Right atrium auricular region (tissue), 2 donors: ENCODE results near the gene GFER. TPM values are rescaled to one million over a fixed set of nuclear protein-coding genes. Genes with fewer than 3 reads are reported as not detected.

Source experiments
- DNase-seq: peaks from one replicate; pipeline ENCODE4 v3.0.0-alpha.2; 2019; ENCODE audit warnings: low spot score
- H3K27ac ChIP-seq, 2 donors: fragments of 200-600 bp; sonication (generic); 1 replicate in 1 of 2; 2 replicates in 1 of 2; pipeline ENCODE4 v1.5.1; 2016 to 2019
- H3K27me3 ChIP-seq, 2 donors: fragments of 200-600 bp; sonication (generic); one replicate each; pipeline versions ENCODE4 v1.5.1 to v1.6.0; 2017 to 2019
- H3K36me3 ChIP-seq: fragments of 200-600 bp; sonication (generic); one replicate; pipeline ENCODE4 v1.5.1; 2016
- H3K4me1 ChIP-seq, 2 donors: fragments of 200-600 bp; sonication (generic); one replicate each; pipeline versions ENCODE4 v1.5.1 to v1.6.0; 2017 to 2019
- H3K4me3 ChIP-seq, 2 donors: fragments of 200-600 bp; sonication (generic); 1 replicate in 1 of 2; 2 replicates in 1 of 2; pipeline ENCODE4 v1.5.1; 2017 to 2019; ENCODE audit warnings: mild to moderate bottlenecking in 1 of 2, moderate library complexity in 1 of 2
- H3K9me3 ChIP-seq, 2 donors: fragments of 200-600 bp; sonication (generic); one replicate each; pipeline ENCODE4 v1.5.1; 2019
- CTCF ChIP-seq, 2 donors: fragments of 200-600 bp; sonication (generic); IDR thresholded peaks; one replicate each; pipeline ENCODE4 v1.5.1; 2019; ENCODE audit warnings: antibody characterized with exemption in 2 of 2
- total RNA-seq, 2 donors: library from RNA; depleted of rRNA; stranded (reverse); fragments of >200 nt; gene quantifications; one replicate each; pipeline ENCODE4 v1.1.0, GENCODE V29; 2016

Gene GFER
- total RNA-seq, 2 donors from 2014 or later, result 11.9 to 12.6 TPM

- Histone ChIP-seq H3K4me1 (peaks cover 0 to 41% of the 10 kb centered on the region in 2 donors), H3K9me3 (no peaks in the 10 kb centered on the region), H3K4me3 (peak within 1 kb of the TSS; percentile 74 to 80), H3K36me3 (peaks cover 26% of the 10 kb centered on the region), H3K27ac (peak within 1 kb of the TSS; percentile 88 to 91), H3K27me3 (no peaks in the 10 kb centered on the region)
- DNase-seq, result peak; percentile 100
- no peak for TF ChIP-seq CTCF (IDR thresholded peaks at IDR 0.05)
These were observed 19.2 kb upstream of the GFER start, which contains the start of gene RPS2 for GRCh38 chr16:1964506-1965395. TSS of gene RPS2 (minus strand) at chr16:1964826. CDS start at chr16:1964625, 201 bp downstream.

- Histone ChIP-seq H3K27ac (peak overlapping the region; percentile 88 to 91), H3K36me3 (peaks cover 26% of the 10 kb centered on the region), H3K4me3 (peak overlapping the region; percentile 74 to 80), H3K27me3 (no peaks in the 10 kb centered on the region), H3K4me1 (peaks cover 0 to 38% of the 10 kb centered on the region in 2 donors), H3K9me3 (no peaks in the 10 kb centered on the region)
- no peak for DNase-seq
- no peak for TF ChIP-seq CTCF (IDR thresholded peaks at IDR 0.05)
These were observed 18.5 kb upstream of the GFER start for GRCh38 chr16:1965396-1966001.

GRCh38 chr16:1966460-1966859 lies 17.5 kb upstream of the GFER start, which contains the start of gene RNF151:
TSS of gene RNF151 (plus strand) at chr16:1966856. CDS start at chr16:1966882, 26 bp downstream.
- Histone ChIP-seq H3K9me3 (no peaks in the 10 kb centered on the region), H3K27ac (peak within 1 kb of the TSS in 1 of 2 donors; percentile 91), H3K27me3 (no peaks in the 10 kb centered on the region), H3K4me3 (peak within 1 kb of the TSS; percentile 74 to 80), H3K36me3 (peaks cover 24% of the 10 kb centered on the region), H3K4me1 (peaks cover 0 to 37% of the 10 kb centered on the region in 2 donors)
- no peak for TF ChIP-seq CTCF (IDR thresholded peaks at IDR 0.05)
- DNase-seq, result no peak

- H3K4me1 ChIP-seq, result peaks cover 0 to 42% of the 10 kb centered on the region in 2 donors
- DNase-seq, result no peak
These were observed 15.6 kb upstream of the GFER start for GRCh38 chr16:1968146-1968953.

More at GRCh38 chr16:1968146-1968953, 15.6 kb upstream of the GFER start:
- no peak for TF ChIP-seq CTCF (IDR thresholded peaks at IDR 0.05)
- Histone ChIP-seq H3K36me3 (peaks cover 6% of the 10 kb centered on the region), H3K27ac (no peak overlapping the region), H3K9me3 (no peaks in the 10 kb centered on the region), H3K27me3 (no peaks in the 10 kb centered on the region), H3K4me3 (no peak overlapping the region)
